H1 (cell line): ENCODE results near the gene PIK3CA. TPM values are rescaled to one million over a fixed set of nuclear protein-coding genes. Genes with fewer than 3 reads are reported as not detected.

ENCODE experiments used
- CTCF ChIA-PET: fragments of 300-600 bp; sonication (Branson Sonifier 250); formaldehyde crosslinking; loops from one replicate; lab custom pipeline; 2021; ENCODE audit not compliant: partially characterized antibody; lab: Charles Lee
- POLR2A ChIA-PET: fragments of 300-600 bp; sonication (Branson Sonifier 250); formaldehyde crosslinking; loops from one replicate; lab custom pipeline; 2021; ENCODE audit warnings: inconsistent platforms; ENCODE audit not compliant: partially characterized antibody; lab: Charles Lee
- DNase-seq, 2 experiments: peaks; one replicate each; pipeline versions ENCODE4 v3.0.0 to v3.0.0-alpha.2; 2010 to 2022; ENCODE audit warnings: low spot score in 2 of 2, low read depth in 1 of 2, mixed read lengths in 1 of 2
- FAIRE-seq: peaks from 2 replicates; lab custom pipeline; 2011; peaks lifted over from hg19 to GRCh38; lab: Jason Lieb, UNC
- H2AFZ ChIP-seq: 2 replicates; pipeline ENCODE4 v1.8.1; 2012; ENCODE audit warnings: low read length, inconsistent platforms
- H2AK5ac ChIP-seq: 2 replicates; pipeline ENCODE4 v1.6.1; 2013; ENCODE audit warnings: low read depth, low read length
- H2BK120ac ChIP-seq: replicated peaks from 2 replicates; pipeline ENCODE3; 2013; ENCODE audit warnings: low read depth, low read length, inconsistent platforms
- H2BK12ac ChIP-seq: 2 replicates; pipeline ENCODE4 v1.6.1; 2013; ENCODE audit warnings: low read depth, low read length
- H2BK15ac ChIP-seq: 2 replicates; pipeline ENCODE4 v1.6.1; 2013; ENCODE audit warnings: low read length
- H2BK20ac ChIP-seq: 2 replicates; pipeline ENCODE4 v1.6.1; 2013; ENCODE audit warnings: low read length
- H2BK5ac ChIP-seq: 2 replicates; pipeline ENCODE4 v1.6.1; 2013; ENCODE audit warnings: low read depth, low read length
- H3K14ac ChIP-seq: 2 replicates; pipeline ENCODE4 v1.6.1; 2013; ENCODE audit warnings: inconsistent platforms; ENCODE audit not compliant: insufficient read length
- H3K18ac ChIP-seq: 2 replicates; pipeline ENCODE4 v1.6.1; 2013; ENCODE audit warnings: low read length; ENCODE audit errors: extremely low read depth
- H3K23ac ChIP-seq: 2 replicates; pipeline ENCODE4 v1.6.1; 2013; ENCODE audit warnings: inconsistent platforms; ENCODE audit not compliant: insufficient read length
- H3K23me2 ChIP-seq: 2 replicates; pipeline ENCODE4 v1.6.1; 2013; ENCODE audit warnings: low read depth, low read length
- H3K27ac ChIP-seq: 2 replicates; pipeline ENCODE4 v1.6.1; 2011; ENCODE audit warnings: low read depth, low read length, inconsistent platforms
- H3K27me3 ChIP-seq, 4 experiments: replicated peaks in 1 of 4; 1 replicate in 1 of 4; 2 replicates in 3 of 4; pipeline versions ENCODE4 v1.6.1 to v1.8.1; 2011 to 2013; ENCODE audit warnings: low read length in 3 of 4, mild to moderate bottlenecking in 3 of 4, inconsistent platforms in 2 of 4, mixed read lengths in 2 of 4, moderate library complexity in 1 of 4; ENCODE audit not compliant: control insufficient read depth in 3 of 4, insufficient read depth in 3 of 4; ENCODE audit errors: extremely low read depth in 1 of 4
- H3K36me3 ChIP-seq, 4 experiments: 2 replicates each; pipeline versions ENCODE4 v1.6.1 to v1.8.1; 2011 to 2013; ENCODE audit warnings: mild to moderate bottlenecking in 4 of 4, low read length in 3 of 4, moderate library complexity in 2 of 4, control low read depth in 1 of 4, inconsistent platforms in 1 of 4; ENCODE audit not compliant: insufficient read depth in 4 of 4, control insufficient read depth in 2 of 4
- H3K4ac ChIP-seq: replicated peaks from 2 replicates; pipeline ENCODE3; 2013; ENCODE audit warnings: low read length, low read depth, mixed read lengths, inconsistent platforms; ENCODE audit not compliant: insufficient read length
- H3K4me1 ChIP-seq, 4 experiments: replicated peaks in 1 of 4; 1 replicate in 1 of 4; 2 replicates in 3 of 4; pipeline versions ENCODE4 v1.6.1 to v1.8.1; 2011 to 2013; ENCODE audit warnings: low read length in 3 of 4, inconsistent platforms in 2 of 4, mixed read lengths in 1 of 4; ENCODE audit not compliant: insufficient read depth in 4 of 4, control insufficient read depth in 3 of 4
- H3K4me2 ChIP-seq, 2 experiments: 2 replicates each; pipeline versions ENCODE4 v1.6.1 to v1.8.1; 2011 to 2013; ENCODE audit warnings: low read depth in 2 of 2, low read length in 2 of 2, control low read depth in 1 of 2, inconsistent platforms in 1 of 2, mild to moderate bottlenecking in 1 of 2; ENCODE audit not compliant: insufficient read depth in 1 of 2
- H3K4me3 ChIP-seq, 4 experiments: fragments of 200-600, 300-600 bp in 1 of 4; sonication (generic), shearing (Covaris generic), sonication (Bioruptor Twin) in 1 of 4; 2 replicates each; pipeline versions ENCODE4 v1.5.1 to v1.8.1; 2011 to 2016; ENCODE audit warnings: low read length in 4 of 4, low read depth in 3 of 4, control low read depth in 2 of 4, inconsistent platforms in 2 of 4, mild to moderate bottlenecking in 2 of 4, mixed read lengths in 1 of 4, moderate library complexity in 1 of 4; ENCODE audit not compliant: insufficient read depth in 2 of 4; ENCODE audit errors: extremely low read depth in 1 of 4
- H3K56ac ChIP-seq: replicated peaks from 2 replicates; pipeline ENCODE3; 2013; ENCODE audit warnings: low read depth, mild to moderate bottlenecking, mixed read lengths, low read length, inconsistent platforms; ENCODE audit not compliant: insufficient read length
- H3K79me1 ChIP-seq: 2 replicates; pipeline ENCODE4 v1.6.1; 2013; ENCODE audit warnings: low read depth, low read length, control low read depth
- H3K79me2 ChIP-seq, 2 experiments: 2 replicates each; pipeline versions ENCODE4 v1.6.1 to v1.8.1; 2012 to 2013; ENCODE audit warnings: low read length in 2 of 2, mild to moderate bottlenecking in 2 of 2, inconsistent platforms in 1 of 2; ENCODE audit not compliant: insufficient read depth in 2 of 2, control insufficient read depth in 1 of 2
- H3K9ac ChIP-seq, 4 experiments: replicated peaks in 1 of 4; 1 replicate in 1 of 4; 2 replicates in 3 of 4; pipeline versions ENCODE4 v1.6.1 to v1.8.1; 2011 to 2013; ENCODE audit warnings: low read depth in 3 of 4, low read length in 3 of 4, control low read depth in 2 of 4, mild to moderate bottlenecking in 2 of 4, moderate library complexity in 2 of 4, inconsistent platforms in 1 of 4; ENCODE audit errors: extremely low read depth in 1 of 4
- H3K9me3 ChIP-seq, 2 experiments: 2 replicates each; pipeline versions ENCODE4 v1.6.1 to v1.8.1; 2012 to 2013; ENCODE audit warnings: mild to moderate bottlenecking in 2 of 2, moderate library complexity in 2 of 2, control low read depth in 1 of 2, inconsistent platforms in 1 of 2, low read depth in 1 of 2, low read length in 1 of 2, mixed read lengths in 1 of 2; ENCODE audit not compliant: insufficient read depth in 2 of 2
- H4K20me1 ChIP-seq, 2 experiments: replicated peaks in 1 of 2; 2 replicates each; pipeline versions ENCODE3 to v1.8.1; 2011 to 2013; ENCODE audit warnings: inconsistent platforms in 2 of 2, low read length in 2 of 2, mild to moderate bottlenecking in 1 of 2; ENCODE audit not compliant: insufficient read depth in 2 of 2, control insufficient read depth in 1 of 2
- H4K5ac ChIP-seq: 2 replicates; pipeline ENCODE4 v1.6.1; 2013; ENCODE audit warnings: low read length, low read depth, mixed read lengths, inconsistent platforms; ENCODE audit not compliant: insufficient read length
- H4K8ac ChIP-seq: 2 replicates; pipeline ENCODE4 v1.8.0; 2013; ENCODE audit warnings: mild to moderate bottlenecking, moderate library complexity, low read length, inconsistent platforms; ENCODE audit not compliant: insufficient read depth; ENCODE audit errors: extremely low read depth
- H4K91ac ChIP-seq: replicated peaks from 2 replicates; pipeline ENCODE3; 2013; ENCODE audit warnings: low read length, mixed read lengths, inconsistent platforms; ENCODE audit not compliant: insufficient read length
- EP300 ChIP-seq, 2 experiments: IDR thresholded peaks; 1 replicate in 1 of 2; 2 replicates in 1 of 2; pipeline ENCODE4 v1.6.1; 2011 to 2012; ENCODE audit warnings: low read depth in 2 of 2, low read length in 2 of 2, mild to moderate bottlenecking in 2 of 2, borderline replicate concordance in 1 of 2, inconsistent platforms in 1 of 2, moderate library complexity in 1 of 2
- WGBS, 2 experiments: shearing (Covaris generic) in 1 of 2; methylation state at CpG; one replicate each; pipeline versions ENCODE4 v1.1.6 to v1.1.7; 2013 to 2015; ENCODE audit warnings: low lambda C conversion rate in 2 of 2, mixed read lengths in 2 of 2, inconsistent platforms in 1 of 2, low coverage in 1 of 2, missing lambda C conversion rate in 1 of 2; ENCODE audit not compliant: insufficient replicate concordance in 2 of 2, insufficient coverage in 1 of 2, insufficient read length in 1 of 2; ENCODE audit errors: extremely low coverage in 1 of 2, missing lambda C conversion rate in 1 of 2; 5-methylcytosine and 5-hydroxymethylcytosine counted together
- polyA plus RNA-seq, 7 experiments: library from polyadenylated mRNA; depleted of rRNA in 3 of 7; stranded (reverse) in 5 of 7; unstranded in 2 of 7; fragments of >200 nt in 5 of 7; fragments of 200-250 nt in 2 of 7; gene quantifications; 1 replicate in 5 of 7; 2 replicates in 1 of 7; 4 replicates in 1 of 7; pipeline versions ENCODE4 v1.2.1 to v1.2.3, GENCODE V29; 2011 to 2013; ENCODE audit warnings: missing spikeins in 2 of 7, mixed read lengths in 2 of 7
- total RNA-seq: library from RNA; stranded (reverse); fragmentation: NEBNext Ultra II Directional; extraction: Animal tissue kit (Norgen Biotek cat#: 25700); gene quantifications from 2 replicates; pipeline ENCODE4 v1.2.1, GENCODE V29; 2021

Gene PIK3CA
- total and polyA plus RNA-seq, 2 of the 8 experiments (the other 6 are each of a cell fraction or from before 2014, with no cell fraction given), result 1.6 to 11.3 TPM

DNA sequence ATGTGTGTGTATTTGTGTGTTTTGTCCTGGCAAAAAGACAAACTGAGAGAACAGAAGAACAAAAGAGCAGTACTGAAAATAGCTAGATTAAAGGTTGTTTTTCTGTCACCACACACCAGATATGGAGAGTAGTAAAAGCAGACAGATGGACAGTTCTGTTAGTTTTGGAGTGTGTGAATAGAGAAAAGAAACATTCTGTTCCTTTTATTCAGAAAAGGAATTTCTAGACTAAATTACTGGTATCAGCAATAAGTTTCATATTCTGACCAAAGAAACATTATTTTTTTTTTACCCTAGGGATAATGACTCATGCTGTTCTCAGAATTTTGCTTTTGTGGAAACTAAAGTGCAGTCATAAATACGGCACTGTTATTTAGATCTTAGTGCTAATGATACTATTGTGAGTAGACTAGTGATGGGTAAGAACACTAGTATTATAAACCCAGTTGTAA, 32.9 kb downstream of the PIK3CA start:
- H3K27ac ChIP-seq, result no peak overlapping the region
- no peaks in the 10 kb centered on the region for H3K23me2 ChIP-seq
- no peaks in the 10 kb centered on the region for H3K27me3 ChIP-seq
- no peak overlapping the region for H4K5ac ChIP-seq
- no peak overlapping the region for H2BK5ac ChIP-seq
- H4K20me1 ChIP-seq, result no peaks in the 10 kb centered on the region
- H3K56ac ChIP-seq, result no peak overlapping the region
- no peak overlapping the region for H3K18ac ChIP-seq
- DNase-seq, result no peak
- H3K36me3 ChIP-seq, result no peaks in the 10 kb centered on the region
- CTCF ChIA-PET, result no interaction called here
- H2AFZ ChIP-seq, result no peak overlapping the region
- no peaks in the 10 kb centered on the region; the same call in 1 of the 2 replicates for H3K79me1 ChIP-seq
- no peak overlapping the region for H2BK120ac ChIP-seq
- no peak overlapping the region for H3K4me2 ChIP-seq
- peaks cover 0 to 7% (median 3%) of the 10 kb centered on the region in 4 experiments; a peak in 2 of 7 replicates for H3K4me1 ChIP-seq
- H3K4ac ChIP-seq, result no peak overlapping the region
- H3K9me3 ChIP-seq, result no peaks in the 10 kb centered on the region
- H2BK20ac ChIP-seq, result no peak overlapping the region
- POLR2A ChIA-PET, result no interaction called here
- H2BK12ac ChIP-seq, result no peak overlapping the region
- H3K14ac ChIP-seq, result no peak overlapping the region
- peaks cover 0 to 69% of the 10 kb centered on the region in 2 experiments; a peak in 3 of 4 replicates for H3K79me2 ChIP-seq
- no peak overlapping the region for H2AK5ac ChIP-seq
- H3K23ac ChIP-seq, result no peak overlapping the region
- WGBS, 2 experiments, result 92% methylated on average over 1 of the region's 1 CpG; no CpG with 5 or more reads in 1 of the 2 experiments
- H3K9ac ChIP-seq, result no peak overlapping the region
- H2BK15ac ChIP-seq, result no peak overlapping the region
- no peak overlapping the region for H3K4me3 ChIP-seq
- H4K8ac ChIP-seq, result no peak overlapping the region
- H4K91ac ChIP-seq, result no peak overlapping the region
- no peak for FAIRE-seq
- no peak for TF ChIP-seq EP300 (IDR thresholded peaks at IDR 0.05; ENCODE audit: borderline replicate concordance in 1 of 2, low read depth in 2 of 2, low read length in 2 of 2)
